Aorta (tissue), 5 donors: Measurements from ENCODE around the gene KIDINS220. TPM values are rescaled to one million over a fixed set of nuclear protein-coding genes. Genes with fewer than 3 reads are reported as not detected.
A peak's percentile ranks its signal among the peaks of the same experiment; 100 is the strongest.

Experiments used
- ATAC-seq: fragments of 200-7000 bp; cut with Tn5 transposase; one replicate; pipeline ENCODE4 v1.9.1; 2022; ENCODE audit warnings: moderate library complexity; ENCODE audit not compliant: low FRiP score
- DNase-seq, 2 donors: peaks; one replicate each; pipeline ENCODE4 v3.0.0-alpha.2; 2020
- H3K27ac ChIP-seq, 2 donors: one replicate each; pipeline ENCODE4 v1.5.1; 2013; ENCODE audit warnings: low read length in 2 of 2, mild to moderate bottlenecking in 2 of 2, moderate library complexity in 2 of 2, control low read depth in 1 of 2, inconsistent platforms in 1 of 2, low read depth in 1 of 2
- H3K27me3 ChIP-seq, 2 donors: one replicate each; pipeline ENCODE4 v1.6.1; 2013; ENCODE audit warnings: control low read depth in 1 of 2, low read length in 1 of 2, mild to moderate bottlenecking in 1 of 2, moderate library complexity in 1 of 2; ENCODE audit not compliant: insufficient read depth in 2 of 2, control insufficient read depth in 1 of 2
- H3K36me3 ChIP-seq, 2 donors: one replicate each; pipeline ENCODE4 v1.6.1; 2013; ENCODE audit warnings: control low read depth in 1 of 2, low read length in 1 of 2, mild to moderate bottlenecking in 1 of 2; ENCODE audit not compliant: insufficient read depth in 2 of 2, control insufficient read depth in 1 of 2
- H3K4me1 ChIP-seq, 2 donors: one replicate each; pipeline ENCODE4 v1.6.1; 2013; ENCODE audit warnings: low read length in 2 of 2, control low read depth in 1 of 2, mild to moderate bottlenecking in 1 of 2, moderate library complexity in 1 of 2; ENCODE audit not compliant: insufficient read depth in 2 of 2, control insufficient read depth in 1 of 2
- H3K4me3 ChIP-seq, 2 donors: one replicate each; pipeline ENCODE4 v1.5.1; 2013; ENCODE audit warnings: low read length in 2 of 2, control low read depth in 1 of 2, mild to moderate bottlenecking in 1 of 2
- H3K9me3 ChIP-seq: one replicate; pipeline ENCODE4 v1.6.1; 2013; ENCODE audit warnings: mild to moderate bottlenecking, low read length; ENCODE audit not compliant: control insufficient read depth
- WGBS, 2 donors: extraction: QIAGEN DNeasy Blood & Tissue Kit; methylation state at CpG; one replicate each; pipeline ENCODE4 v1.1.7; 2013; 5-methylcytosine and 5-hydroxymethylcytosine counted together
- intact Hi-C, 2 donors: fragments of 100-400 bp; cut with DNase I; formaldehyde crosslinking; loops; one replicate each; pipeline versions ENCODE4 v1.14.2 to v1.15.0; 2022
- polyA plus RNA-seq, 2 donors: library from polyadenylated mRNA; stranded (reverse); fragments of 200-250 nt; gene quantifications; one replicate each; pipeline ENCODE4 v1.2.3, GENCODE V29; 2013
- total RNA-seq, 2 donors: library from RNA; stranded (reverse); fragmentation: NEBNext Ultra II Directional; extraction: Animal tissue kit (Norgen Biotek cat#: 25700); gene quantifications; one replicate each; pipeline ENCODE4 v1.2.1, GENCODE V29; 2021
- donor health status: healthy with polysubstance abuse.
- donor health status: Bipolar disorder and iron deficiency.
- donor health status: DM: no; HTN: no; CAD: no.
- donor health status: DM: no; HTN: no; CAD: no.
- donor health status: DM: yes; HTN: yes; CAD: no.

The KIDINS220 gene
- total and polyA plus RNA-seq, 4 donors, result 6.9 to 81.6 (median 49.3) TPM

DNA sequence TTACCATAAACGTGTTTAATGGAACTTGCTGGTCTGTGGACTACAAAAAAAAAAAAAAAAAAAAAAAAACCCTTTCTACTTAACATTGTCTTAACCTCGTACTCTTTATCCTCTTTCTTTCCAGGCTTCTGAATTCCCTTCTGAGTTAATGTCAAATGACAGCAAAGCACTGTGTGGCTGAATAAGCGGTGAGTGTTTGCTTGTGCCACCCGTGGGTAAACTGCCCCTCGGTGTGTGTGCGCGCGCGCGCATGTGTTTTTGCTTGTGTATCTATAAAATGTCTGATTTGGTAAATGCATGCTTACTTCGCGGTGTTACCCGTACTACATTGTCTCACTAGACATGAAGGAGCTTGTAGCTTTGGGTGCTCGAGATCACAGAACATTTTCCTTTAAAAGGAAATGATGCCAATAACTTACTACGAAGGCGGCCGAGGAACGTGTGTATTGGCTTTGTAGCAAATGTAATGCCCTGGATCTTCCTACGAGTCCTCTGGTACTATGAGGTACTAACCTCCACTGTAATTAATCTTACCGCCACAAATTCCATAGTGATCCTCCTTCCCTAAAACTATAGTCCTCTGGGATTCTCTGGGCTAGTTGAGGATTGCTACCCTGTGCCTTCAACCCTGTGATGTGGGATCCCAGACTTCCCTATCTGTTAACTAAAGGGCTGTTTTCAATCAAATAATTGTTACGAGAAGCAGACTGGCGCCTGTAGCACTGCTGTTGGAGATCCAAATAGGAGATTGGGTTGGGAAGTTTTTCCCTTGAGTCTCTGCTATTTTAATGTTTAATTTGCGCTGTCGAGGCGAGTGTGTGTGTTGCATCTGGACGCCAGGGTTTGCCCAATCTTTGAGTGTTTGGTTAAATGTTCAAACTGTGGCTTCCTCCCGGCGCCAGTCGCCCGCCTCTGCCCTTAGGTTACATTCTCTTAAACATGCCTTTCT is 154.4 kb downstream of the KIDINS220 start:
- intact Hi-C loops, result loop anchor here (5.0 to 10.0 kb wide), 6 partner anchors 428 to 1588 kb away; no protein-coding TSS in a partner anchor
- peak in 1 of 2 donors; percentile 72 for DNase-seq
- H3K4me1 ChIP-seq, result no peaks in the 10 kb centered on the region

DNA sequence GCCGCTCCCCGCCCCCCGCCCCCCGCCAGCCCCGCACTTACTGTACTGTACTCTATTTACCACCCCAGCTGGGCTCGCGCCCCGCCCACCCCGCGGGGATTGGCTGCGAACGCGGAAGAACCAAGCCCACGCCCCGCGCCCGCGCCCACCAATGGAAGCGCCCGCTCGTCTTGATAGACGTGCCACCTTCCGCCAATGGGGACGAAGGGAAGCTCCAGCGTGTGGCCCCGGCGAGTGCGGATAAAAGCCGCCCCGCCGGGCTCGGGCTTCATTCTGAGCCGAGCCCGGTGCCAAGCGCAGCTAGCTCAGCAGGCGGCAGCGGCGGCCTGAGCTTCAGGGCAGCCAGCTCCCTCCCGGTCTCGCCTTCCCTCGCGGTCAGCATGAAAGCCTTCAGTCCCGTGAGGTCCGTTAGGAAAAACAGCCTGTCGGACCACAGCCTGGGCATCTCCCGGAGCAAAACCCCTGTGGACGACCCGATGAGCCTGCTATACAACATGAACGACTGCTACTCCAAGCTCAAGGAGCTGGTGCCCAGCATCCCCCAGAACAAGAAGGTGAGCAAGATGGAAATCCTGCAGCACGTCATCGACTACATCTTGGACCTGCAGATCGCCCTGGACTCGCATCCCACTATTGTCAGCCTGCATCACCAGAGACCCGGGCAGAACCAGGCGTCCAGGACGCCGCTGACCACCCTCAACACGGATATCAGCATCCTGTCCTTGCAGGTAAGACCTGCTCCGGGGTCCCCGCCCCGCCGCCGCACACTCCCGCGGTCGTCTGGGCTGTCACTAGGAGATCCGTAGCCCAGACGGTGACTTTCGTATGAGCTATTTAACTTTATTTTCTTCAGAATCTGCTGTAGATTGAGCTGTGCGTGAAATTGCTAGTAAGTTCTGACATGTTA is 155.4 kb downstream of the KIDINS220 start, which contains the start of gene ID2:
ID2 (plus strand) TSS at position 271 of the 907 bp plus-strand sequence; CDS start at position 381, 110 bp downstream.
- Histone ChIP-seq H3K4me1 (no peaks in the 10 kb centered on the region), H3K27ac (peak within 1 kb of the TSS; percentile 83 to 97), H3K27me3 (peaks cover 0 to 2% of the 10 kb centered on the region in 2 donors), H3K9me3 (no peaks in the 10 kb centered on the region), H3K36me3 (no peaks in the 10 kb centered on the region), H3K4me3 (peak within 1 kb of the TSS; percentile 93 to 97)
- ATAC-seq (peak; percentile 87), DNase-seq (peak; percentile 100)
- intact Hi-C loops, result loop anchor here (5.0 to 10.0 kb wide), 6 partner anchors 427 to 1587 kb away; no protein-coding TSS in a partner anchor
- 0 to 1% methylated on average over 64 to 69 of the region's 70 CpGs for WGBS, 2 donors

More for the DNA sequence above, 154.4 kb downstream of the KIDINS220 start:
- no peak for ATAC-seq
- Histone ChIP-seq H3K27ac (peak overlapping the region; percentile 57 to 69), H3K4me3 (peak overlapping the region; percentile 93 to 97), H3K27me3 (peaks cover 0 to 2% of the 10 kb centered on the region in 2 donors), H3K36me3 (no peaks in the 10 kb centered on the region), H3K9me3 (no peaks in the 10 kb centered on the region)
- WGBS, 2 donors, result 0% methylated on average over 30 of the region's 30 CpGs

DNA sequence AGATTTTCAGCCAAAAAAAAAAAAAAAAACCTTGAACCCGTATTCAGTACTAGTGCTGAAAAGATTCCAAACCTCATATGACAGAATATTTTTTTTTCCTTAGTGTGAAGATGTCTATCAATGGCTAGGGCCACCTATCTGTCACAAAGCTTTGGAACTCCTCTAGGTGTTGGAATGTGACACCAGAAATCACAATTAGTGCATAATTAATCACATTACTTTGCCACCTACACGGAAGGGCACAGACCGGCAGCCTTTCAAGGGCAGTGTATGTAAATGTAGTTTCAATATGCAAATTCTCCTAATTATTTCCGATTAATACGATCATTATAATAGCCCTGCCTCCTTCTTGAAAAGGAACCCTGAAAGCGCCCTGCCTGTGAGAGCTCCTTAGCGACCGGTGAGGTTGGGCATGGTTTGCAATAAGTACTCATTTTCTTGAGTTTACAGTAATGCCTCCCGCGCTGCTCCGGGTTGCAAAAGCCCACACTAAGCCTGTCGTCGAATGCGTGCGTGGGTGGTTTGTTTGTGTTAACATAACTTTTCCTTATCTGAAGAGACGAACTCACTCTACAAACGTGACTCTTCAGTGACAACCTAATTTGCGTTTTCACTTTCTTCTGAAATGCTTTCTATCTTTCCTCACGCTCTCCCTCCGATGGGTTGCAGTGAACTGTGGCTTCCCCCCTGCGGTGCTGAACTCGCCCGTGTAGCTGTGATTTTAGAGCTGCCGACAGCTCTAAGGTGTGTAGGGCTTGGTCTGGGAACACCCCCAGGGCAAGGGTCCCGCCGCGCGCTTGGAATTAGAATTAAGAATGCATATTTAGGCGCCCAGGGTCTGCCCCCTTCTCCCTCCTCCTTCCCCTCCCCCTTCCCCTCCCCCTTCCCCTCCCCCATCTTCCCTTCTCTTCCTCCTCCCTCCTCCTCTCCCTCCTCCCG is 156.3 kb downstream of the KIDINS220 start:
- WGBS, 2 donors, result 1% methylated on average over 29 to 30 of the region's 30 CpGs
- H3K4me1 ChIP-seq, result no peaks in the 10 kb centered on the region
- peak overlapping the region; percentile 49 to 68 for H3K4me3 ChIP-seq
- no peaks in the 10 kb centered on the region for H3K36me3 ChIP-seq
- H3K27me3 ChIP-seq, result peaks cover 0 to 2% of the 10 kb centered on the region in 2 donors
- ATAC-seq (no peak), DNase-seq (peak; percentile 84 to 88)
- no peaks in the 10 kb centered on the region for H3K9me3 ChIP-seq
- intact Hi-C loops, result loop anchor here (5.0 to 10.0 kb wide), 6 partner anchors 426 to 1586 kb away; no protein-coding TSS in a partner anchor
- peak overlapping the region; percentile 83 to 97 for H3K27ac ChIP-seq

DNA sequence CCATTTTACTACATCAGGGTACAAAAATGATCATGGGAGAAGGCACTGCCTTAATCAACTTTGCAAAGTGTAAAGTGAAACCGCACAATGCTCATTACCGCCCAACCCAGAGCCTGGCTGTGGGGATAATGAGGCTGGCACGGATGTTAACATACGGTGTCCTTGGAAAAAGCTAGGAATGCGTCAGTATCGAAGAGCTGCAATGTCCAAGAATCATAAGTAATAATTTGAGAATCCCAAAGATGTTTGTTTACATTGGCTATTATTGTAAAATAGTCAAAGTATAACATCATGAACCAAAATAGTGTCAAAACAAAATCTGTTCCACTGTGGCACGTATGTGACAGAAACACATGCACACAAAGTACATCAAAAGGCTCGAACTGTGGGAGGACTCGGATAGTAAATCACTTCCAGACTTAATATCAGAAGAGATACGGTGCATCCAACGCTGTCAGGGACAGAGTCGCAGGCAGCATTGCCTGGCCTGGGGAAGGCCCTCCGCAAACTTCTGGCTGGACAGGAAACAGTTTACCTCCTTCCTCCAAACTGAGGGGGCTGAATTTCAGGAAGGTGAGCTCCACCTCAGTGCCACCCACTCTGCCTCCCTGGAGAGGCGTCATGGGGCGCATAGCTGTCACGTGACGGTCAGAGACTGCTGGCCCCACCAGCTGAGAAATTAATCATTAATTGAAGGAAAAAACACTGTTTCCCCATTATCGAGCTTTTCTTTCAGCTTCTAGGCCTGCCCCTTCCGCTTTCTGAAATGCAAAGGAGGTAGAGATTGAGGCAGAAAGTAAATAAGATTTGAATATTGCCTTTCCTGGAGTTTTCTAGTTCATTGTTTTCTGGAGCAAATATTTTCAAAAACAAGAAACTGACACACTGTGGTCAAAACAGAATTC is 157.3 kb downstream of the KIDINS220 start:
- intact Hi-C loops, result loop anchor here (5.0 to 10.0 kb wide), 8 partner anchors 135 to 1585 kb away; no protein-coding TSS in a partner anchor
- WGBS, 2 donors, result 3 to 4% methylated on average over 19 of the region's 19 CpGs
- peak overlapping the region; percentile 4 to 10 for H3K4me3 ChIP-seq
- H3K4me1 ChIP-seq, result no peaks in the 10 kb centered on the region
- no peaks in the 10 kb centered on the region for H3K9me3 ChIP-seq
- no peaks in the 10 kb centered on the region for H3K36me3 ChIP-seq
- ATAC-seq, result no peak
- DNase-seq, result peak in 1 of 2 donors; percentile 60
- H3K27me3 ChIP-seq, result peaks cover 0 to 2% of the 10 kb centered on the region in 2 donors
- peak overlapping the region; percentile 80 to 96 for H3K27ac ChIP-seq

DNA sequence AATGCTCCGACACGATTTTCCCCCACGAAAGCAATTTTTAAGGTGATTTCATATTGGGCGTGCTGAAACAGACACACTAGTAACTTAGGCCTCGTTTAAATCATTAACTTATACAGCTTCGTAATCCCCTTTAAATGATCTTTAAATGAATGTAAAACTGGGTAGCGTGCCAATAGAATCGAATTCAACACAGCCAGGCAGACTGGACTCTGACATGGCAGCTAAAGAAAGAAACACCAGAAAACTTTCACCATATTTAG is 157.9 kb downstream of the KIDINS220 start:
- Histone ChIP-seq H3K9me3 (no peaks in the 10 kb centered on the region), H3K27ac (peak overlapping the region; percentile 80 to 91), H3K36me3 (no peaks in the 10 kb centered on the region), H3K4me1 (no peaks in the 10 kb centered on the region), H3K27me3 (peaks cover 0 to 2% of the 10 kb centered on the region in 2 donors), H3K4me3 (peak overlapping the region; percentile 3 to 10)
- DNase-seq (no peak), ATAC-seq (no peak)
- intact Hi-C loops, result loop anchor here (5.0 to 10.0 kb wide), 2 partner anchors 135 to 137 kb away; no protein-coding TSS in a partner anchor
- 2 to 3% methylated on average over 8 of the region's 8 CpGs for WGBS, 2 donors
